ENCODE data around the gene LRRC8D. TPM values are rescaled to one million over a fixed set of nuclear protein-coding genes. Genes with fewer than 3 reads are reported as not detected.

Gene LRRC8D
- total RNA-seq, 1 experiment from 2014 or later, result 15.0 TPM

DNA sequence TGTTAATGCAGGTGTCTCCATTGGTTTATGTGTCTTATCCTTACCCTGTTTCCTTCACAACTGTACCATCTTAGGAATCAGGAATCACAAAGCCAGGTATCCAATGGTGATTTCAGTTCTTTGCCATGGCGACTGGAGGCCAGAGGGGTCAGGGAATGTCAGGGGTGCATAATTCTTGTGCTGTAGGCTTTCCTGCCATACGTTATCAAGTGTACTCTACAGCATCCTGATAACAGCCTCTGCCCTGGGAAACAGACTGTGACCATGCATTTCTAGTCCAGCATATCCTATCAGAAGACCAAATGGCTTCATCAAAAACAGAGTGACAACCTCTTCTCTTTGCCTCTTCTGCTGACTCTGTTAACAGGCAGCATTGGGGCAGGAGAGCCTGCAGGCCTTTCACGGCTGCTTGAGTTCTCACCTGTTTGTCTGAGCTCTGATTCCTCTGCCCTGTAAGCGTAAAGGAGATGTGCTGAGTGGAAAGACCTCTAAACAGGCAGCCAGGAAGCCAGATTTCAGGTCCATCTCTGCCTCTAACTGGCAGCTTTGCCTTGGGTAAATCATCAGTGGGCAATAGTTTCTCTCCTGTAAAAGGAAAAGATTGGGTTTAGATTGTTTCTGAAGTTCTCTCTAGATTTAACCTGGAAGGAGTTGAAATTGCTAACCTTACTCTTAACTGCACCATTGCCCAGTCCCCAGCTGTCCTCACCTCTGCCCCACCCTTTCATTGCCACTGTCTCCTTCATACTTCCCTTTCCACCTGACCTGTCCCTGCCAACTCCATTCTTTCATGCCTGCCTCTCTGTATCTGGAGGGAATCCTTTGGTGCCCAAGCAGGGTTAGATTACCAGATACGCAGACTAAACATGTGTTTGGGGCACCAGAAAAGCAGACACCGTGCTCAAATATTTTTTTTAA lies 80.2 kb downstream of the LRRC8D start:
- Histone ChIP-seq H3K4me3 (replicated peaks in 1 of 2; ENCODE audit: low read depth in 1 of 2, low read length in 2 of 2) (no peak overlapping the region), H3K9me2 (ENCODE audit: insufficient read depth) (no peaks in the 10 kb centered on the region), H3K9ac (ENCODE audit: low read length) (no peak overlapping the region), H3K9me3 (ENCODE audit: control insufficient read depth in 1 of 2, insufficient read depth in 1 of 2, low read depth in 1 of 2, low read length in 2 of 2) (no peaks in the 10 kb centered on the region), H3K27ac (ENCODE audit: low read depth, low read length) (no peak overlapping the region), H3K79me2 (ENCODE audit: insufficient read depth, low read length) (no peaks in the 10 kb centered on the region), H3K4me1 (ENCODE audit: control insufficient read depth in 1 of 2, insufficient read depth in 2 of 2, low read length in 2 of 2) (peaks cover 0 to 1% of the 10 kb centered on the region in 2 experiments; a peak in 2 of 4 replicates), H2AFZ (ENCODE audit: low read depth, low read length, poor library complexity, severe bottlenecking) (no peak overlapping the region), H3K27me3 (ENCODE audit: insufficient read depth, low read length) (no peaks in the 10 kb centered on the region), H3K4me2 (ENCODE audit: low read length) (no peak overlapping the region), H3K36me3 (ENCODE audit: control insufficient read depth in 1 of 2, insufficient read depth in 2 of 2, low read length in 2 of 2) (no peaks in the 10 kb centered on the region), H4K20me1 (ENCODE audit: insufficient read depth) (no peaks in the 10 kb centered on the region)
- no TSS peak for BruUV-seq (replicated peaks)
- intact Hi-C loops (cut with micrococcal nuclease), result no loop called here
- DNase-seq (ENCODE audit: low read depth, low spot score) (no peak), ATAC-seq (no peak)
- TF ChIP-seq, protein P1, sequence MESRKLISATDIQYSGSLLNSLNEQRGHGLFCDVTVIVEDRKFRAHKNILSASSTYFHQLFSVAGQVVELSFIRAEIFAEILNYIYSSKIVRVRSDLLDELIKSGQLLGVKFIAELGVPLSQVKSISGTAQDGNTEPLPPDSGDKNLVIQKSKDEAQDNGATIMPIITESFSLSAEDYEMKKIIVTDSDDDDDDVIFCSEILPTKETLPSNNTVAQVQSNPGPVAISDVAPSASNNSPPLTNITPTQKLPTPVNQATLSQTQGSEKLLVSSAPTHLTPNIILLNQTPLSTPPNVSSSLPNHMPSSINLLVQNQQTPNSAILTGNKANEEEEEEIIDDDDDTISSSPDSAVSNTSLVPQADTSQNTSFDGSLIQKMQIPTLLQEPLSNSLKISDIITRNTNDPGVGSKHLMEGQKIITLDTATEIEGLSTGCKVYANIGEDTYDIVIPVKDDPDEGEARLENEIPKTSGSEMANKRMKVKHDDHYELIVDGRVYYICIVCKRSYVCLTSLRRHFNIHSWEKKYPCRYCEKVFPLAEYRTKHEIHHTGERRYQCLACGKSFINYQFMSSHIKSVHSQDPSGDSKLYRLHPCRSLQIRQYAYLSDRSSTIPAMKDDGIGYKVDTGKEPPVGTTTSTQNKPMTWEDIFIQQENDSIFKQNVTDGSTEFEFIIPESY (IDR thresholded peaks at IDR 0.05; ENCODE audit: extremely low read depth, insufficient replicate concordance, low read length), result no peak
- no peak for TF ChIP-seq SRF (IDR thresholded peaks at IDR 0.05; ENCODE audit: low read depth)
- no peak for TF ChIP-seq ELF1 (IDR thresholded peaks at IDR 0.05; ENCODE audit: borderline replicate concordance, low read depth)
- TF ChIP-seq, protein P2, sequence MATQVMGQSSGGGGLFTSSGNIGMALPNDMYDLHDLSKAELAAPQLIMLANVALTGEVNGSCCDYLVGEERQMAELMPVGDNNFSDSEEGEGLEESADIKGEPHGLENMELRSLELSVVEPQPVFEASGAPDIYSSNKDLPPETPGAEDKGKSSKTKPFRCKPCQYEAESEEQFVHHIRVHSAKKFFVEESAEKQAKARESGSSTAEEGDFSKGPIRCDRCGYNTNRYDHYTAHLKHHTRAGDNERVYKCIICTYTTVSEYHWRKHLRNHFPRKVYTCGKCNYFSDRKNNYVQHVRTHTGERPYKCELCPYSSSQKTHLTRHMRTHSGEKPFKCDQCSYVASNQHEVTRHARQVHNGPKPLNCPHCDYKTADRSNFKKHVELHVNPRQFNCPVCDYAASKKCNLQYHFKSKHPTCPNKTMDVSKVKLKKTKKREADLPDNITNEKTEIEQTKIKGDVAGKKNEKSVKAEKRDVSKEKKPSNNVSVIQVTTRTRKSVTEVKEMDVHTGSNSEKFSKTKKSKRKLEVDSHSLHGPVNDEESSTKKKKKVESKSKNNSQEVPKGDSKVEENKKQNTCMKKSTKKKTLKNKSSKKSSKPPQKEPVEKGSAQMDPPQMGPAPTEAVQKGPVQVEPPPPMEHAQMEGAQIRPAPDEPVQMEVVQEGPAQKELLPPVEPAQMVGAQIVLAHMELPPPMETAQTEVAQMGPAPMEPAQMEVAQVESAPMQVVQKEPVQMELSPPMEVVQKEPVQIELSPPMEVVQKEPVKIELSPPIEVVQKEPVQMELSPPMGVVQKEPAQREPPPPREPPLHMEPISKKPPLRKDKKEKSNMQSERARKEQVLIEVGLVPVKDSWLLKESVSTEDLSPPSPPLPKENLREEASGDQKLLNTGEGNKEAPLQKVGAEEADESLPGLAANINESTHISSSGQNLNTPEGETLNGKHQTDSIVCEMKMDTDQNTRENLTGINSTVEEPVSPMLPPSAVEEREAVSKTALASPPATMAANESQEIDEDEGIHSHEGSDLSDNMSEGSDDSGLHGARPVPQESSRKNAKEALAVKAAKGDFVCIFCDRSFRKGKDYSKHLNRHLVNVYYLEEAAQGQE (IDR thresholded peaks at IDR 0.05; ENCODE audit: low read depth), result no peak
- TF ChIP-seq, protein P3, sequence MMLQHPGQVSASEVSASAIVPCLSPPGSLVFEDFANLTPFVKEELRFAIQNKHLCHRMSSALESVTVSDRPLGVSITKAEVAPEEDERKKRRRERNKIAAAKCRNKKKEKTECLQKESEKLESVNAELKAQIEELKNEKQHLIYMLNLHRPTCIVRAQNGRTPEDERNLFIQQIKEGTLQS (IDR thresholded peaks at IDR 0.05), result no peak
- CTCF ChIA-PET, result no interaction called here
- POLR2A ChIA-PET, result no interaction called here
- RAD21 ChIA-PET (ENCODE audit: low non-redundant PET in 1 of 2, low total read pairs in 2 of 2, uncharacterized antibody in 2 of 2, unreplicated experiment in 2 of 2), result no interaction called here

Measured in HCT116 (cell line).